HL-60 (cell line): Measurements from ENCODE around the gene TBC1D22B.

Experiments
- DNase-seq, 2 experiments: peaks; one replicate each; pipeline ENCODE4 v3.0.0-alpha.2; 2010 to 2020; ENCODE audit warnings: low read depth in 1 of 2, low spot score in 1 of 2
- H3K27ac ChIP-seq: fragments of 250-450 bp; sonication (Bioruptor Pico); replicated peaks from 2 replicates; pipeline ENCODE4 v1.5.1; 2020; ENCODE audit warnings: mild to moderate bottlenecking, moderate library complexity
- H3K27me3 ChIP-seq: fragments of 250-450 bp; sonication (Bioruptor Pico); 2 replicates; pipeline ENCODE4 v1.5.1; 2021; ENCODE audit warnings: mild to moderate bottlenecking, moderate library complexity; ENCODE audit not compliant: insufficient read depth, poor library complexity, severe bottlenecking
- H3K4me3 ChIP-seq: replicated peaks from 2 replicates; pipeline ENCODE4 v1.5.1; 2011; ENCODE audit warnings: mild to moderate bottlenecking, control low read depth, low read length; ENCODE audit not compliant: insufficient read depth
- GABPA ChIP-seq: IDR thresholded peaks from 2 replicates; pipeline ENCODE4 v1.6.1; 2012; ENCODE audit warnings: low read depth
- POLR2AphosphoS5 ChIP-seq: IDR thresholded peaks from 2 replicates; pipeline ENCODE4 v1.6.1; 2012; ENCODE audit warnings: low read depth
- SPI1 ChIP-seq: IDR thresholded peaks from 2 replicates; pipeline ENCODE4 v1.6.1; 2012; ENCODE audit warnings: low read depth, mild to moderate bottlenecking, borderline replicate concordance
- TF ChIP-seq, protein P1 (sequence below): IDR thresholded peaks from one replicate; pipeline ENCODE4 v1.5.1; 2011; ENCODE audit warnings: low read length, control low read depth, inconsistent platforms; ENCODE audit not compliant: insufficient read depth
- TF ChIP-seq, protein P2 (sequence below): IDR thresholded peaks from 2 replicates; pipeline ENCODE4 v1.6.1; 2012; ENCODE audit warnings: low read depth; ENCODE audit not compliant: insufficient replicate concordance

The TBC1D22B gene

DNA sequence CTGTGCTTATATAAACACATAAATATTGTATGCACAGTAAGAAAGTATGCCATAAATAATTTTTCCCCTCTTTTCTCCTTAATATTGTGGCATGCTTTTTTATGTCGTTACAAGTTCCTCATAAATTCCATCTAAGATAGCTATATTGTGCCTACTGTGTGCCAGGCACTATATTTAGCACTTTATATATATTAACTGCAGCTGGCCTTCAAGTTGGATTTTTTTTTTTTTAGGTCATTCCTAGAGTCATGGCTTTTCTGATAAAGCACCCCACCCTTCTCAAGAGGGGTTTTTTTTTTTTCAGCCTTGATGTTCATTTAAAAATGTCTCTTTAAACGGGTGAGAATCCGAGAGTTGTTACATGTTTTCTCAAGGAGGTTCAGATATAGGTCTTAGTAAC lies 53.4 kb downstream of the TBC1D22B start:
- TF ChIP-seq, protein P1, sequence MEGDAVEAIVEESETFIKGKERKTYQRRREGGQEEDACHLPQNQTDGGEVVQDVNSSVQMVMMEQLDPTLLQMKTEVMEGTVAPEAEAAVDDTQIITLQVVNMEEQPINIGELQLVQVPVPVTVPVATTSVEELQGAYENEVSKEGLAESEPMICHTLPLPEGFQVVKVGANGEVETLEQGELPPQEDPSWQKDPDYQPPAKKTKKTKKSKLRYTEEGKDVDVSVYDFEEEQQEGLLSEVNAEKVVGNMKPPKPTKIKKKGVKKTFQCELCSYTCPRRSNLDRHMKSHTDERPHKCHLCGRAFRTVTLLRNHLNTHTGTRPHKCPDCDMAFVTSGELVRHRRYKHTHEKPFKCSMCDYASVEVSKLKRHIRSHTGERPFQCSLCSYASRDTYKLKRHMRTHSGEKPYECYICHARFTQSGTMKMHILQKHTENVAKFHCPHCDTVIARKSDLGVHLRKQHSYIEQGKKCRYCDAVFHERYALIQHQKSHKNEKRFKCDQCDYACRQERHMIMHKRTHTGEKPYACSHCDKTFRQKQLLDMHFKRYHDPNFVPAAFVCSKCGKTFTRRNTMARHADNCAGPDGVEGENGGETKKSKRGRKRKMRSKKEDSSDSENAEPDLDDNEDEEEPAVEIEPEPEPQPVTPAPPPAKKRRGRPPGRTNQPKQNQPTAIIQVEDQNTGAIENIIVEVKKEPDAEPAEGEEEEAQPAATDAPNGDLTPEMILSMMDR: no peak
- TF ChIP-seq SPI1: no peak
- TF ChIP-seq, protein P2, sequence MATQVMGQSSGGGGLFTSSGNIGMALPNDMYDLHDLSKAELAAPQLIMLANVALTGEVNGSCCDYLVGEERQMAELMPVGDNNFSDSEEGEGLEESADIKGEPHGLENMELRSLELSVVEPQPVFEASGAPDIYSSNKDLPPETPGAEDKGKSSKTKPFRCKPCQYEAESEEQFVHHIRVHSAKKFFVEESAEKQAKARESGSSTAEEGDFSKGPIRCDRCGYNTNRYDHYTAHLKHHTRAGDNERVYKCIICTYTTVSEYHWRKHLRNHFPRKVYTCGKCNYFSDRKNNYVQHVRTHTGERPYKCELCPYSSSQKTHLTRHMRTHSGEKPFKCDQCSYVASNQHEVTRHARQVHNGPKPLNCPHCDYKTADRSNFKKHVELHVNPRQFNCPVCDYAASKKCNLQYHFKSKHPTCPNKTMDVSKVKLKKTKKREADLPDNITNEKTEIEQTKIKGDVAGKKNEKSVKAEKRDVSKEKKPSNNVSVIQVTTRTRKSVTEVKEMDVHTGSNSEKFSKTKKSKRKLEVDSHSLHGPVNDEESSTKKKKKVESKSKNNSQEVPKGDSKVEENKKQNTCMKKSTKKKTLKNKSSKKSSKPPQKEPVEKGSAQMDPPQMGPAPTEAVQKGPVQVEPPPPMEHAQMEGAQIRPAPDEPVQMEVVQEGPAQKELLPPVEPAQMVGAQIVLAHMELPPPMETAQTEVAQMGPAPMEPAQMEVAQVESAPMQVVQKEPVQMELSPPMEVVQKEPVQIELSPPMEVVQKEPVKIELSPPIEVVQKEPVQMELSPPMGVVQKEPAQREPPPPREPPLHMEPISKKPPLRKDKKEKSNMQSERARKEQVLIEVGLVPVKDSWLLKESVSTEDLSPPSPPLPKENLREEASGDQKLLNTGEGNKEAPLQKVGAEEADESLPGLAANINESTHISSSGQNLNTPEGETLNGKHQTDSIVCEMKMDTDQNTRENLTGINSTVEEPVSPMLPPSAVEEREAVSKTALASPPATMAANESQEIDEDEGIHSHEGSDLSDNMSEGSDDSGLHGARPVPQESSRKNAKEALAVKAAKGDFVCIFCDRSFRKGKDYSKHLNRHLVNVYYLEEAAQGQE: no peak
- TF ChIP-seq GABPA: no peak
- no peak for TF ChIP-seq POLR2AphosphoS5
- no peak for DNase-seq
- no peak overlapping the region for H3K4me3 ChIP-seq
- H3K27me3 ChIP-seq: no peaks in the 10 kb centered on the region
- H3K27ac ChIP-seq: no peak overlapping the region

DNA sequence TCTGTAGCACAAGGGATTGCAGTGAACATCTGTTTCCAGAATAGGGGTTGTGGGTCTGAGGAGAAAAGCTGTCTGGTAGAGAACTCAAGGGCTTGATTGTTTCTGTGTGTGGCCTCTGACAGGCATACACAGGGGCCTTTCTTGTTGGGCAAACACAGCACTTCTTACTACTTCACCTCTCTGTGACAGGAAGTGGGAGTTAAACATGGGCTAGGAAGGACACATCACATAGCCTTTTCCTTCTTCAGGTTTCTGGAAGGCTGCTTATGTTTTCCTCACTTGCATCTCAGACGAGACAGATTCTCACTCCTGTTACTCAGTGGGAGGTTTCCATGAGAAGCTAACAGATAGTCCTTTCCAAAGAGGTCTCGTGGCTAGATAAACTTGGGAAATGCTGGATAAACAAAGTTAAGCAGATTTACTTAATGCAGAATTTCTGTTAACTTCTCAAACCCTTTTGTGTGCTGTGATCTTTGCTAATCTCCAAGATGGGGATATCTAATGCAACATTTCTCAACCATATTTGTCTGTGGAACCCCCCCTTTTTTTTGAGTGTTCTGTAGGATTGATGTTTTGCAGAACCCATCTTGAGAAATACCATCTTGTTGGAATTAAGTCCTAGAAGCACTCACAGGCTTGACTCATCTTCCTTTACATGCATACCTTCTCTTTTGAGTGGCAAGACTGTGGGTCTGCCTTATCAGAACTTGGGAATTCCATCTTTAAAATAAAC lies 54.3 kb downstream of the TBC1D22B start:
- no peak overlapping the region for H3K27ac ChIP-seq
- H3K27me3 ChIP-seq: no peaks in the 10 kb centered on the region
- H3K4me3 ChIP-seq: no peak overlapping the region
- DNase-seq: no peak
- TF ChIP-seq POLR2AphosphoS5 (no peak), GABPA (no peak), SPI1 (peak; percentile 10; the same call in 1 of the 2 replicates)
- TF ChIP-seq, protein P2: no peak
- TF ChIP-seq, protein P1: no peak

DNA sequence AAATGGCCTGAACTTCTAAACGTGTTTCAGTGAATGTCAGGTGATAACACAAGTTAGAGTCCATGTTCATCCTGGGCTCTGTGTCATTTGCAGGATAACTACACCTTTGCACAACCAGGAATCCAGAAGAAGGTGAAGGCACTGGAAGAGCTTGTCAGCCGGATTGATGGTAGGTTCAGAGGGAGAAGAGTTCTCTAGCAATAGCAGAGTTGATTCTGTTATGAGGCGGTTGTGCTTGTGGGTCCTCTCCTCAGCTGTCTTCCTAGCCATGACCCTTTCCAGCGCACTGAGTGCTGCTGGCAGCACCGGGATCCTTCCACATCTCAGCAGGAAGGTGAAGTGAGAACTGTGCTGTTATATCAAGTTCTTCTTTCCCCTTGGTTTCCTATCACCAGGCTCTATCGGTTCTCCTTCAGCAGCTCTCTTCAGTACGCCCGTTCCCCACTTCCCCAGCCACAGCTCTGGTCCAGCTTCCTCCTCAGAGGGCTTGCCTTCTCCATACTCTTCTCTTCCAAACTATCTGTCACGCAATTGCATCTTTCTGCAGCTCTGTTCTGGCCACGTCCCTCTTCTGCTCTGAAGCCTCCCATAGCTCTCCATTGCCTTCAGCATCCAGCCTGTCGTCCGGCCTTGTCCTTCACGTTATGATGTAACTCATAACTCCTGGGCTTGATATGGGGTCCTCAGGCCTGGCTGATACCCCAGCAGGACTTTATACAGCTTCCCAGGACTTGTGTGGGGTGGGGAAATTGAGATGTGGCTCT lies 56.3 kb downstream of the TBC1D22B start:
- TF ChIP-seq SPI1: no peak
- no peak for TF ChIP-seq GABPA
- TF ChIP-seq, protein P1: no peak
- TF ChIP-seq, protein P2: no peak
- TF ChIP-seq POLR2AphosphoS5: no peak
- no peak for DNase-seq
- Histone ChIP-seq H3K27me3 (no peaks in the 10 kb centered on the region), H3K4me3 (no peak overlapping the region), H3K27ac (no peak overlapping the region)
